A673 (cell line): ENCODE results near the gene RHBG.

ENCODE experiments used
- CTCF ChIP-seq: fragments of 300-800, 200-600 bp; sonication (generic); conservative IDR thresholded peaks from 2 replicates; pipeline ENCODE4 v1.5.1; 2017; ENCODE audit warnings: low read depth, mild to moderate bottlenecking, antibody characterized with exemption, low read length, moderate library complexity, mixed read lengths
- EZH2 ChIP-seq: fragments of 200-600 bp; sonication (generic); IDR thresholded peaks from 2 replicates; pipeline ENCODE4 v1.6.1; 2017; ENCODE audit warnings: borderline replicate concordance, low read depth, mild to moderate bottlenecking, mixed read lengths, antibody characterized with exemption, low read length; ENCODE audit not compliant: poor library complexity, severe bottlenecking

GRCh38 chr1:156414461-156415064 is 45.6 kb downstream of the RHBG start:
- no peak for TF ChIP-seq CTCF
- TF ChIP-seq EZH2: no peak
